SK-N-SH treated with all-trans-retinoic acid at 6 μM for 48 hours (cell line): ENCODE data around the gene PCNT.

Experiments used
- BACH2 ChIP-seq: fragments of 250-450 bp; sonication (Bioruptor Pico); IDR thresholded peaks from 2 replicates; pipeline ENCODE4 v1.9.0; 2021; ENCODE audit warnings: mild to moderate bottlenecking, borderline replicate concordance
- CSDC2 ChIP-seq: fragments of 250-450 bp; sonication (Bioruptor Pico); IDR thresholded peaks from 2 replicates; pipeline ENCODE4 v1.5.0; 2020; ENCODE audit warnings: mild to moderate bottlenecking, moderate library complexity
- ESRRG ChIP-seq: fragments of 250-450 bp; sonication (Bioruptor Pico); IDR thresholded peaks from 2 replicates; pipeline ENCODE4 v1.6.1; 2021; ENCODE audit warnings: mild to moderate bottlenecking
- ISL1 ChIP-seq: fragments of 250-450 bp; sonication (Bioruptor Pico); IDR thresholded peaks from 2 replicates; pipeline ENCODE4 v2.1.2; 2022; ENCODE audit warnings: mild to moderate bottlenecking, moderate library complexity
- RARB ChIP-seq: fragments of 250-450 bp; sonication (Bioruptor Pico); IDR thresholded peaks from 2 replicates; pipeline ENCODE4 v1.8.0; 2021; ENCODE audit warnings: mild to moderate bottlenecking, moderate library complexity

- no peak for TF ChIP-seq ESRRG (CRISPR knock-in tag)
- no peak for TF ChIP-seq RARB (CRISPR knock-in tag)
- no peak for TF ChIP-seq CSDC2 (CRISPR knock-in tag)
- TF ChIP-seq BACH2 (CRISPR knock-in tag), result no peak
- TF ChIP-seq ISL1 (CRISPR knock-in tag), result no peak
Measured at GRCh38 chr21:46424621-46425020, 100.7 kb downstream of the PCNT start.
